K562 (cell line): ENCODE data around the gene KRT80. TPM values are rescaled to one million over a fixed set of nuclear protein-coding genes. Genes with fewer than 3 reads are reported as not detected.

Experiments used
- ATAC-seq: fragments of 200-7000 bp; cut with Tn5 transposase; 3 replicates; pipeline ENCODE4 v1.9.1; 2020; ENCODE audit warnings: moderate library complexity
- Bru-seq: library from RNA; stranded (reverse); fragments of 400-500 nt; gene quantifications from one replicate; lab custom pipeline; 2021; lab: Mats Ljungman, UMichigan
- BruChase-seq, 2 experiments: library from RNA; stranded (reverse); fragments of 400-500 nt; gene quantifications; one replicate each; lab custom pipeline; 2021; lab: Mats Ljungman, UMichigan
- BruUV-seq: library from RNA; stranded (reverse); fragments of 400-500 nt; replicated peaks from 2 replicates; lab custom pipeline; 2021; lab: Mats Ljungman, UMichigan
- CTCF ChIA-PET: fragments of 300-600 bp; formaldehyde crosslinking; extraction: SDS; loops from one replicate; lab custom pipeline; 2021; ENCODE audit warnings: low intra/inter-chr PET ratio; lab: Yijun Ruan, JAX
- POLR2A ChIA-PET: fragments of 300-600, 350-650 bp; sonication (Branson Sonifier 250); formaldehyde crosslinking; extraction: SDS; loops from one replicate; lab custom pipeline; 2021; ENCODE audit warnings: antibody characterized with exemption, inconsistent platforms; lab: Yijun Ruan, JAX
- DNase-seq, 4 experiments: peaks; one replicate each; pipeline versions ENCODE4 v3.0.0 to v3.0.0-alpha.2; 2011 to 2018; ENCODE audit warnings: low spot score in 3 of 4, mixed read lengths in 3 of 4; ENCODE audit errors: extremely low read depth in 1 of 4
- FAIRE-seq: peaks from 2 replicates; lab custom pipeline; 2011; peaks lifted over from hg19 to GRCh38; lab: Jason Lieb, UNC
- H2AFZ ChIP-seq: 2 replicates; pipeline ENCODE4 v1.6.0; 2011; ENCODE audit warnings: low read depth, low read length, control low read depth, inconsistent platforms
- H3K27ac ChIP-seq: fragments of 200-600 bp; 3 replicates; pipeline ENCODE4 v1.8.0; 2011; ENCODE audit warnings: low read depth, mild to moderate bottlenecking, control low read depth, inconsistent platforms, low read length, moderate library complexity, mixed read lengths; ENCODE audit errors: extremely low read depth
- H3K27me3 ChIP-seq, 2 experiments: fragments of 300-600 bp in 1 of 2; 2 replicates in 1 of 2; 3 replicates in 1 of 2; pipeline versions ENCODE4 v1.6.0 to v1.8.0; 2011; ENCODE audit warnings: inconsistent platforms in 2 of 2, low read length in 2 of 2, mild to moderate bottlenecking in 1 of 2, mixed read lengths in 1 of 2, moderate library complexity in 1 of 2; ENCODE audit not compliant: control insufficient read depth in 2 of 2, insufficient read depth in 2 of 2
- H3K36me3 ChIP-seq: fragments of 300-600 bp; 3 replicates; pipeline ENCODE4 v1.8.0; 2011; ENCODE audit warnings: mild to moderate bottlenecking, low read length, inconsistent platforms; ENCODE audit not compliant: control insufficient read depth, insufficient read depth
- H3K4me1 ChIP-seq, 2 experiments: fragments of 200-600 bp in 1 of 2; replicated peaks in 1 of 2; 2 replicates in 1 of 2; 3 replicates in 1 of 2; pipeline versions ENCODE4 v1.5.1 to v1.8.0; 2011; ENCODE audit warnings: inconsistent platforms in 2 of 2, low read length in 2 of 2, mild to moderate bottlenecking in 1 of 2, mixed read lengths in 1 of 2, moderate library complexity in 1 of 2; ENCODE audit not compliant: control insufficient read depth in 2 of 2, insufficient read depth in 2 of 2
- H3K4me2 ChIP-seq: 2 replicates; pipeline ENCODE4 v1.6.1; 2011; ENCODE audit warnings: low read length, control low read depth, inconsistent platforms, mixed read lengths; ENCODE audit not compliant: insufficient read depth
- H3K4me3 ChIP-seq: fragments of 200-600 bp; sonication (generic), shearing (Covaris generic); 2 replicates; pipeline ENCODE4 v1.5.1; 2016; ENCODE audit warnings: control low read depth, inconsistent platforms
- H3K79me2 ChIP-seq: fragments of 200-600 bp; 3 replicates; pipeline ENCODE4 v1.8.0; 2011; ENCODE audit warnings: low read length, inconsistent platforms; ENCODE audit not compliant: control insufficient read depth, insufficient read depth
- H3K9ac ChIP-seq, 2 experiments: 2 replicates each; pipeline versions ENCODE4 v1.6.0 to v1.6.1; 2011; ENCODE audit warnings: low read depth in 2 of 2, low read length in 2 of 2, control low read depth in 1 of 2, inconsistent platforms in 1 of 2, mild to moderate bottlenecking in 1 of 2, mixed read lengths in 1 of 2; ENCODE audit not compliant: insufficient read depth in 1 of 2
- H3K9me1 ChIP-seq: one replicate; pipeline ENCODE4 v1.6.0; 2011; ENCODE audit warnings: inconsistent platforms, mild to moderate bottlenecking, low read length, moderate library complexity; ENCODE audit not compliant: control insufficient read depth, insufficient read depth
- H3K9me3 ChIP-seq: replicated peaks from 2 replicates; pipeline ENCODE4 v1.5.1; 2011; ENCODE audit warnings: low read depth, low read length, inconsistent platforms; ENCODE audit not compliant: control insufficient read depth, insufficient read depth
- H4K20me1 ChIP-seq: replicated peaks from 2 replicates; pipeline ENCODE4 v1.6.1; 2011; ENCODE audit warnings: low read length, inconsistent platforms, mixed read lengths; ENCODE audit not compliant: control insufficient read depth, insufficient read depth
- ZKSCAN1 ChIP-seq: fragments of 150-350 bp; IDR thresholded peaks from 2 replicates; pipeline ENCODE4 v1.6.1; 2016; ENCODE audit warnings: low read depth, low read length
- WGBS: fragments of 100-300 bp; shearing (Covaris generic); methylation state at CpG from one replicate; pipeline ENCODE4 v1.1.6; 2016; ENCODE audit warnings: low coverage, mixed read lengths; ENCODE audit not compliant: insufficient coverage; ENCODE audit errors: missing lambda C conversion rate; 5-methylcytosine and 5-hydroxymethylcytosine counted together
- in situ Hi-C: fragments of 300-500 bp; cut with MboI; formaldehyde crosslinking; loops from 4 replicates; pipeline ENCODE4 v1.15.0; 2018; ENCODE audit warnings: inconsistent platforms, mixed read lengths
- intact Hi-C: fragments of 100-400 bp; cut with micrococcal nuclease; formaldehyde crosslinking; loops from 2 replicates; pipeline ENCODE4 v1.14.2; 2022
- long read RNA-seq, 3 experiments: library from polyadenylated mRNA in 2 of 3; library from RNA in 1 of 3; unstranded in 2 of 3; stranded (forward) in 1 of 3; transcript quantifications; one replicate each; pipeline ENCODE4 v2.0.0, GENCODE V29; 2019 to 2022
- polyA minus RNA-seq, 3 experiments: library from RNA; depleted of rRNA, polyadenylated mRNA; stranded (reverse); fragments of >200 nt; gene quantifications; 2 replicates each; pipeline ENCODE4 v1.2.3, GENCODE V29; 2011
- polyA plus RNA-seq, 8 experiments: library from polyadenylated mRNA; depleted of rRNA in 4 of 8; stranded (reverse) in 5 of 8; unstranded in 3 of 8; fragments of >200 nt; fragmentation: Nextera tagmentation in 2 of 8; fragmentation: Illumina TruSeq in 1 of 8; extraction: Ambion mirVana in 2 of 8; extraction: Trizol in 1 of 8; gene quantifications; 2 replicates each; pipeline versions ENCODE4 v1.2.1 to v1.2.3, GENCODE V29; 2011 to 2014; ENCODE audit warnings: inconsistent platforms in 1 of 8, missing spikeins in 1 of 8
- total RNA-seq, 7 experiments: library from RNA; depleted of rRNA in 6 of 7; stranded (reverse); fragments of >200 nt in 6 of 7; fragmentation: Illumina TruSeq in 2 of 7; extraction: Trizol in 2 of 7; gene quantifications; 2 replicates each; pipeline versions ENCODE4 v1.2.1 to v1.2.3, GENCODE V29; 2011 to 2021; ENCODE audit warnings: low replicate concordance in 1 of 7
- TF ChIP-seq, protein P1 (sequence below): fragments of 450-650 bp; conservative IDR thresholded peaks from 2 replicates; pipeline ENCODE4 v1.6.1; 2016; ENCODE audit warnings: missing genetic modification characterization, low read depth, mild to moderate bottlenecking, missing compliant biosample characterization, moderate library complexity

The KRT80 gene
- not detected in 2 replicates for total RNA-seq (2011; cell fraction: chromatin; rRNA removed; ENCODE audit: low replicate concordance)
- total RNA-seq (2011; cell fraction: nucleolus; rRNA removed) = not detected in 2 replicates
- not detected in 2 replicates for total RNA-seq (2011; cell fraction: nucleoplasm; rRNA removed)
- total RNA-seq (2014; rRNA removed) = not detected in 2 replicates
- not detected in 2 replicates for total RNA-seq (2014; rRNA removed; fragmentation: Illumina TruSeq; extraction: Trizol)
- not detected in 2 replicates for total RNA-seq (2015; rRNA removed; fragmentation: Illumina TruSeq; extraction: Trizol)
- total RNA-seq (2021) = not detected in 2 replicates
- not detected in 2 replicates for polyA plus RNA-seq (2011; rRNA removed)
- not detected in 2 replicates for polyA plus RNA-seq (2011; cell fraction: cytosol; rRNA removed)
- not detected in 2 replicates for polyA plus RNA-seq (2011; cell fraction: nucleus; rRNA removed)
- not detected in 2 replicates for polyA plus RNA-seq (2012)
- not detected in 2 replicates for polyA plus RNA-seq (2014; fragmentation: Illumina TruSeq; extraction: Trizol)
- polyA plus RNA-seq (2014; fragmentation: Nextera tagmentation; extraction: Ambion mirVana) = not detected
- not detected in 2 replicates for polyA plus RNA-seq (2014; rRNA removed)
- polyA minus RNA-seq (2011; rRNA and poly(A)+ RNA removed) = not detected in 2 replicates
- polyA minus RNA-seq (2011; cell fraction: cytosol; rRNA and poly(A)+ RNA removed) = 0.29 and 1.0 TPM in 2 replicates
- 0.13 TPM in 1 of 2 replicates, not detected in the other for polyA minus RNA-seq (2011; cell fraction: nucleus; rRNA and poly(A)+ RNA removed)
- percentile 13 among the genes with signal in this experiment for Bru-seq, nascent RNA
- percentile 14 among the genes with signal in this experiment for BruChase-seq, experiment 1, labeled RNA remaining after a 2-hour chase
- percentile 10 among the genes with signal in this experiment for BruChase-seq, experiment 2, labeled RNA remaining after a 6-hour chase
- long read RNA-seq, experiment 1 = 0 reads
- long read RNA-seq, experiment 2 = 0 reads
- long read RNA-seq, experiment 3 = 0 reads

DNA sequence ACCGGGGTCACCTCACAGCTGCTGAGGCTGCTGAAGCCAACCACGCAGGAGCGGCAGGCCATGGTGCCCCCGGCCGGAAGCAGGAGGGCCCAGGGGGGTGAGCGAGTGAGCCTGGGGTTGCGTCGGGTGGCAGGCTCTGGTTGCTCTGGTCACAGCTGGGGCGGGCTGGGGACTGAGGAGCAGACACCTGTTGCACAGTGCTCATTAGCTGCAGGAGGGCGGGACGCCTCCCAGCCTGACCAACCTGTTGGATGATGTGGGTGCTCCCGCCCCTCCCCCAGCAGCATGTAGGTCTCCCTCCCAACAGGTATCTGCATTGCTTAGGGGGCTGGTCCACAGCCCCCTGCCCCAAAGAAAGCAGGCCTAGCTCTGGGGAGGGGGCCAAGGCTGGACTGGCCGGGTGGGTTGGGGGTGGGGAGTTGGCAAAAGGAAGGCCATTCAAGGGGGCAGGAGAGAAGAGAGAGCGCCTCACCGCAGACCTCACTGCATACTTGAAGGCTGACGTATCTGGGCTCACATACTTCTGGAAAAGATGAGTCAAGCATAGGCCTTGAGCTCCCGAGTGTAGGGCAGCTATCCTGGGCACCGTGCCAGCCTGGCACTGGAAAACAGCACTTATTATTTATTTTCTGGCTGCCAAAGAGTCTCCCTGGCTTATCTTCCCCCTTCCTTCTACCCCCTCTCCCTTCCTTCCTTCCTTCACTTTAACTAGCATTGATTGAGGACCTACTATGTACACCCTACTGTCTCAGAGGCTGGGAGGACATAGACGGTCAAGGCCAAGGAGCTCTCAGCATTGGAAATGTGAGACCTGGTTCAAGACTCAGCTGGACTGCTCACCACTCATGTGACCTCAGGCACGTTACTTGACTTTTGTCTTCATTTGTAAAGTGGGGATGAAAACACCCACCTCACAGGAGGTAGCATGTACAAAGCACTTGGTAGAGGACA, at the start of gene KRT80:
TSS of gene KRT80 (minus strand) at position 174 of the 951 bp plus-strand sequence. CDS start at position 62, 112 bp downstream.
- POLR2A ChIA-PET = interaction anchor here (0.5 to 1.6 kb wide), 2 partner anchors 12 to 59 kb away, joined by 3 to 4 read pairs; no protein-coding TSS in a partner anchor
- Histone ChIP-seq H3K27me3 (peaks cover 0 to 30% of the 10 kb centered on the region in 2 experiments; a peak in 2 of 5 replicates), H3K9me3 (no peaks in the 10 kb centered on the region), H2AFZ (no peak within 1 kb of the TSS), H3K36me3 (no peaks in the 10 kb centered on the region), H3K9me1 (no peaks in the 10 kb centered on the region), H3K79me2 (no peaks in the 10 kb centered on the region), H3K9ac (no peak within 1 kb of the TSS), H3K4me2 (no peak within 1 kb of the TSS), H3K27ac (no peak within 1 kb of the TSS), H3K4me1 (peaks cover 0 to 4% of the 10 kb centered on the region in 2 experiments; a peak in 1 of 5 replicates), H4K20me1 (no peaks in the 10 kb centered on the region), H3K4me3 (no peak within 1 kb of the TSS)
- no peak for ATAC-seq
- TF ChIP-seq ZKSCAN1 = peak; percentile 29; the same call in 1 of the 2 replicates
- TF ChIP-seq, protein P1, sequence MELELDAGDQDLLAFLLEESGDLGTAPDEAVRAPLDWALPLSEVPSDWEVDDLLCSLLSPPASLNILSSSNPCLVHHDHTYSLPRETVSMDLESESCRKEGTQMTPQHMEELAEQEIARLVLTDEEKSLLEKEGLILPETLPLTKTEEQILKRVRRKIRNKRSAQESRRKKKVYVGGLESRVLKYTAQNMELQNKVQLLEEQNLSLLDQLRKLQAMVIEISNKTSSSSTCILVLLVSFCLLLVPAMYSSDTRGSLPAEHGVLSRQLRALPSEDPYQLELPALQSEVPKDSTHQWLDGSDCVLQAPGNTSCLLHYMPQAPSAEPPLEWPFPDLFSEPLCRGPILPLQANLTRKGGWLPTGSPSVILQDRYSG = no peak
- in situ Hi-C loops (no loop called here), intact Hi-C loops (no loop called here)
- CTCF ChIA-PET = interaction anchor here (0.7 kb wide), 1 partner anchor 283 kb away, joined by 3 read pairs; no protein-coding TSS in a partner anchor
- BruUV-seq = no TSS peak
- WGBS = 2% methylated on average over 14 of the region's 20 CpGs
- DNase-seq = no peak
- FAIRE-seq = no peak
